GF-D8 (cell line): ENCODE results near the gene PXDN.
"Not testable (repeated sequence)": the region's sequence is repeated elsewhere in the genome, so short reads cannot be mapped to it uniquely, and the experiment has no call there.

Experiments
- DNase-seq: peaks from one replicate; lab custom pipeline; 2025; lab: John Stamatoyannopoulos, UW

The PXDN gene

DNA sequence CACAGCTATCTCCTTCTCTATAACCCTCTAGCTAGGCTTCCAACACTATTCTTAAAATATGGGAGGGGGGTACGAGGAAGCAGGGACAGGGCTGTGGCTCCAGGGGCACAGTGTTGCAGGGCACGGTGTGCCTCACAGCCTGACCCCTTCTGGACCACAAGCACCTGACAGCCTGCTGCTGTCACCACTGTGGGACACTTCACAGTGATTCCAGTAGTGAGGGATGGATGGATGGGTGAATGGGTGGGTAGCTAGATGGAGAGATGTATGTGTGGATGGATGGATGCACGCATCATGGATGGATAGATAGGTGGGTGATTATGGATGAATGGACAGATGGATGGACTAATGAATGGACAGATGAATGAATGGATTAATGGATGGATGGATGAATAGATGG is 21.6 kb downstream of the PXDN start:
- no peak for DNase-seq

DNA sequence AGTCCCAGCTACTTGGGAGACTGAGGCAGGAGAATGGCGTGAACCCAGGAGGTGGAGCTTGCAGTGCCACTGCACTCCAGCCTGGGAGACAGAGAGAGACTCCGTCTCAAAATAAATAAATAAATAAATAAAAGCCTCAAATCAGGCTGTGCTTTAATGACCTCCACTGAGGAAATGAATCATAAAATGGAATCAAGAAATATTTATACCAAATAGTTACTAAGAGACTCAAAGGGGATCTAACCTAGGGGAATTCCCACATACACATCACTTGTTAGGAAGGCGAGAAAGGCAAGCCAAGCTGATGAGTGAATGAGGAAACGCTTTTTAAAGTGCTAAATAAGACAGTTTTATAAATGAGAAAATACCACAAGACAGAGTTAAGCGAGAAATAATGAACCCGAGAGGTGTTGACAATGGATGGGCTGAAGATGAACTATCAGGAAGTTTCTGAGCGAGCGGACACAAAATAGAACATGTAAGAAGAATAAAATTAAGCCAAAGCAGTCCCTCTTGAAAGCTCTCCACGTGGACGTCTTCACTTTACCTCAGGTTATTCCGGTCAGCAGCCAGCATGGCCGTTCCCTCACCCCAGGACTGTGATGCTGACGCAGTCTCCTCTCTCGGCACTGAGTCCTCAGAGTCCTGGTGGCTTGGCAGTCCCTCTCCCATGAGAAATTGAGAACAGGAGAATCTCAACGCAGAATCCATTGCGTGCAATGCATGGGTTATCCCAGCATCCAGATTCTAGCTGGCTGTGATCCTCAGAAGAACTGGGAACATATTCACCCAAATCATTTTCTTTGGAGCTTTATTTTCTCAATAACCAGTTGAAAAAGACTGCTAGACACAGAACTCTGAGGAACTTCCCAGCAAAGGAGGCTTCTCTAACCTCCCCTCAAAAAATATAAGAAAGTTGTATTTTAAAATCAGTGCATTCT is 22.3 kb downstream of the PXDN start:
- no peak for DNase-seq

GRCh38 chr2:1718339-1719220 is 25.7 kb downstream of the PXDN start:
- no peak for DNase-seq

DNA sequence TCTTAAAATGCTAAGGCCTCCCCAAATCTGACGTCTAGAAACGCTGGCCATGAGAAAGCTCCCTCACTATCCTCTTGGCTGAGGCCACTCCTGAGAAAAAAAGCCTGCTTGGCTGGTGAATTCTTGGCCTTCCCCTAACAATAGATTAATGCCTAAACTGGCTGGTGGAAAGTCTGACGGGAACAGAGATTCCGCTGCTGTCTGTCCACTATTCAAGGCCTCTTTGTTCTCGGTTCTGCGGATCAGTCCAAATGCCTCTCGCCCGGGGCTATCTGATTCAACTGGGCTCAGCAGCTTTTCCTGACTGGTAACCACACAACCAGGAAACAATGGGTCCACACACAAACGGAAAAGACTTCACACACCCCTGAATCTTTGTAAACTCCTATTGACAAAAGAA is 27.2 kb downstream of the PXDN start:
- no peak for DNase-seq

DNA sequence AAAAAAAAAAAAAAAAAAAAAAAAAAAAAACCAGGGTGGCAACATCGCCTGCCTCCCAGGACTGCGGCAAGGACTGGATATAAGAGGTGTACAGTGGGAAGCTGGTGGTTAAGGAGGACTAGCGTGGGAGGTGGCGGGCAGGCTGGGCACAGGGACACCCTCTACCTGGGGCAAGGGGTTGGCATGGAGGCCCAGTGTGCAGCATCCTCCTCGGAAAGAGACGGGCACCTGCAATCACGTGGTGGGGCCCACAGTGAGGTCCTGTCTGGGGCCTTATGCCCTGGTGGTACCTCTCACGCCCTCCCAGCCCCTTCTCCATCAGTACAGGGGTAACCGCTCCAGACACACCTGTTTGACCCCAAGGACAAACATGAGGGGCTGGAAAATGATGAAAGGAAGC is 27.9 kb downstream of the PXDN start:
- no peak for DNase-seq

DNA sequence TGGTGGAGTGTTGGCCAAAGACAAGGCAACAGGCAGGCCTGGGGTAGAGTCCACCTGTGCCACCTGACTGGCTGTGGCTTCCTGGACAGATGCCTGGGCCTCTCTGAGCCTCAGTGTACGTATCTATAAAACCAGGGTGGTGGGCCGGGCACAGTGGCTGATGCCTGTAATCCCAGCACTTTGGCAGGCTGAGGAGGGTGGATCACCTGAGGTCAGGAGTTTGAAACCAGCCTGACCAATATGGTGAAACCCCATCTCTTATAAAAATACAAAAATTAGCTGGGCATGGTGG is 28.4 kb downstream of the PXDN start:
- DNase-seq, result not testable (repeated sequence)

DNA sequence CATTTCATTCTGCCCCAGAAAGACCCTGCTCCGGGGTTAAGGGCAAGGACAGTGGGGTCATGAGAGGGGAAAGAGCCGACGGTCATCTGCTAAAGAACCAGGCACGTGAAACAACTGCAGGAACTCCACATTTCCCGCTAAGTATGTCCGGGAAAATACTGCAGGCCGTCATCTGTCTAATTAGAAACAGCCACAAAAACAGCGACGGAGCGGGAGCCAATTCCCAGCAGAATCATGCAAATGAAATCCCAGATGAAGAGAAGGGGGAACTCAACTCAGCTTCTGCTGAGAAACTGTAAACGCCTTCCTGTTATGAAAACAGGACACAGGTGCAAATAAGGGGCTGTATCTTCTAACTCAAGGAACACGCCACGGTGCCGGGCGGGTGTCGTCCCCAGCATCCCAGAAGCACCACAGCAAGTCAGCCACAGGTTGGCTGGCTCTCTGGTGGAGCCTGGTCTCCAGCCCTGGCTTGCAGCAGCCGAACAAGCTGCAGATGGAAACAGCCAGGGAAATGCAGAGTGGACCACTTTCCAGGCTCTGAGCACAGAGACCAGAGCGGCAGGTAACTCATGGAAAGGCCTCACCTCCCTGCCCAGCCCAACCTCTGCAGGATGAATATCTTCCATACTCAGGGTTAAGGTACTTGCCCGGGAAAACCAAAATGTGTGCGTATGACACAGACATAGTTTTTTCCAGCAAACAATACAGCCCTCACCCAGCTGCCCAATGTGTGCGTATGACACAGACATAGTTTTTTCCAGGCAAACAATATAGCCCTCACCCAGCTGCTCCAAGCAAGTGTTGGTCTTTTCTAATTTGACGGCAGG is 28.9 kb downstream of the PXDN start:
- no peak for DNase-seq

GRCh38 chr2:1714291-1715064 is 29.8 kb downstream of the PXDN start:
- DNase-seq, result no peak

DNA sequence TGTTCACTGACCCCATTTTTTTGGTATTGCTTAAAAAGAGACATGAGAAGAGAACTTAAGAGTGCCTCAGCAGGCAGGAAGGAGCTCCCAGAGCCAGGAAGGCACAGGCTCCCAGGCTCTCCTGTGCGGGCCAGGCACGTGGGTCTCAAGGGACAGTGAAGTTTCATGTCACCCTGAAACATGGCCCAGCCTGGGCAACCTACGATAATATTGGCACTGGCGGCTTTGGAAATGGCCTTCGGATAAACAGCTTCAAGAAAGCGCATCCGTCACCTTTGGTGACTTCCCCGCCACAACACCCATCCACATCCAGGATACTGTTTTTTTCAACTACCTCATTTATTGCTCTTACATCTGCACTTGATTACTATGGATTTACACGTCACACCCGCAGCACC is 30.5 kb downstream of the PXDN start:
- no peak for DNase-seq

GRCh38 chr2:1713142-1713838 is 31.0 kb downstream of the PXDN start:
- no peak for DNase-seq

- no peak for DNase-seq
Observed at GRCh38 chr2:1709946-1710560, 34.3 kb downstream of the PXDN start.

GRCh38 chr2:1709335-1709605 is 35.0 kb downstream of the PXDN start:
- no peak for DNase-seq

GRCh38 chr2:1708476-1709334 is 35.6 kb downstream of the PXDN start:
- DNase-seq, result no peak

- no peak for DNase-seq
Observed at GRCh38 chr2:1707771-1708418, 36.4 kb downstream of the PXDN start.

GRCh38 chr2:1706089-1706841 is 38.0 kb downstream of the PXDN start:
- not testable (repeated sequence) for DNase-seq

DNA sequence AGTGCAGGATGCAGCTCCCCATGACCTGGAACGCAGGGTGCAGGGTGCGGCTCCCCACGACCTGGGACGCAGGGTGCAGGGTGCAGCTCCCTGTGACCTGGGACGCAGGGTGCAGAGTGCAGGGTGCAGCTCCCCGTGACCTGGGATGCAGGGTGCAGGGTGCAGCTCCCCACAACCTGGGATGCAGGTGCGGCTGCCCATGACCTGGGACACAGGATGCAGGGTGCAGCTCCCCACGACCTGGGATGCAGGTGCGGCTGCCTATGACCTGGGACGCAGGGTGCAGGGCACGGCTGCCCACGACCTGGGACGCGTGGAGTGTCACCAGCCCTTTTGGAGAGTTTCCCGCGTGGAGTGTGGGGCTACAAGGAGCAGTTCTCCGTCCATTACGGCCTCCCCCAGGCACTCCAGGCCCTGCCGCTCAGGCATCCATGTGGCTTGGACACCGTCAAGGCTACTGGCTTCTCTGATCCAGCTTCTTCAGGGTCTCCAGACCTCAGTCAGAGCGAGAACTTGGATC is 38.7 kb downstream of the PXDN start:
- DNase-seq, result no peak

GRCh38 chr2:1704631-1705556 is 39.4 kb downstream of the PXDN start:
- no peak for DNase-seq
